GM12801 (cell line): Measurements from ENCODE around the gene RHEX.
"Not testable (repeated sequence)": the region's sequence is repeated elsewhere in the genome, so short reads cannot be mapped to it uniquely, and the experiment has no call there.

Experiments
- CTCF ChIP-seq: IDR thresholded peaks from one replicate; pipeline ENCODE4 v1.5.1; 2011; ENCODE audit warnings: control low read depth; ENCODE audit not compliant: insufficient read length; ENCODE audit errors: extremely low read depth

RHEX gene

GRCh38 chr1:206052919-206053610 is at the start of gene RHEX:
TSS of gene RHEX (plus strand) at chr1:206053173. CDS start at chr1:206097829, 44,656 bp downstream.
- not testable (repeated sequence) for TF ChIP-seq CTCF

- TF ChIP-seq CTCF = no peak
These were observed 48.8 kb upstream of the RHEX start for GRCh38 chr1:206003854-206004800.

- no peak for TF ChIP-seq CTCF
These were observed 48.1 kb upstream of the RHEX start for GRCh38 chr1:206004826-206005225.

- TF ChIP-seq CTCF = no peak
These were observed 47.7 kb upstream of the RHEX start for GRCh38 chr1:206005234-206005633.

GRCh38 chr1:206005778-206006180 is 47.2 kb upstream of the RHEX start:
- TF ChIP-seq CTCF = no peak

- TF ChIP-seq CTCF = no peak
These were observed 46.0 kb upstream of the RHEX start for GRCh38 chr1:206006946-206007345.

GRCh38 chr1:206010060-206010459 is 42.9 kb upstream of the RHEX start:
- no peak for TF ChIP-seq CTCF
